ENCODE results near the gene ADO. TPM values are rescaled to one million over a fixed set of nuclear protein-coding genes. Genes with fewer than 3 reads are reported as not detected.

Gene ADO
- total RNA-seq, 4 donors from 2014 or later = 19.5 to 28.1 (median 23.4) TPM

DNA sequence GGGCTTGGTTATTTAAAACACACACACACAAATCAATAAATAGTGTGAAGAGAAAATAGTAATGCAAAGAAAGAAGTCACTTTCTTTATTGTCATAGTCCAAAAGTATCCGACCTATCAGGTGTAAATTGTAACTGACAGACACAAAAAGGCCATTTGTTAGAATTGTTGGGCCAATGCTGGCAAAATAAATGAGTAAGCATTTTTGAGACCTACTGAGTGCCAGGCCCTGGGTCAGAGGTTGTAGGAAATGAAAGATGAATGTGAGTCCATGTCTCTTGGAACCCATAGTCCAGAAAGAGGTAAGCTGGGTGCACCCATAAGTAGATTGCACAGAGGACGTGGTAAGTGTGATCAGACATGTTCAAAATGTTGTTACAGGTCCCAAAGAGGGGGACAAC lies 25.1 kb downstream of the ADO start:
- TF ChIP-seq EP300 (IDR thresholded peaks at IDR 0.05) (no peak), POLR2AphosphoS5 (IDR thresholded peaks at IDR 0.05) (no peak), POLR2A (IDR thresholded peaks at IDR 0.05; ENCODE audit: low read depth) (no peak)
- TF ChIP-seq, protein P1, sequence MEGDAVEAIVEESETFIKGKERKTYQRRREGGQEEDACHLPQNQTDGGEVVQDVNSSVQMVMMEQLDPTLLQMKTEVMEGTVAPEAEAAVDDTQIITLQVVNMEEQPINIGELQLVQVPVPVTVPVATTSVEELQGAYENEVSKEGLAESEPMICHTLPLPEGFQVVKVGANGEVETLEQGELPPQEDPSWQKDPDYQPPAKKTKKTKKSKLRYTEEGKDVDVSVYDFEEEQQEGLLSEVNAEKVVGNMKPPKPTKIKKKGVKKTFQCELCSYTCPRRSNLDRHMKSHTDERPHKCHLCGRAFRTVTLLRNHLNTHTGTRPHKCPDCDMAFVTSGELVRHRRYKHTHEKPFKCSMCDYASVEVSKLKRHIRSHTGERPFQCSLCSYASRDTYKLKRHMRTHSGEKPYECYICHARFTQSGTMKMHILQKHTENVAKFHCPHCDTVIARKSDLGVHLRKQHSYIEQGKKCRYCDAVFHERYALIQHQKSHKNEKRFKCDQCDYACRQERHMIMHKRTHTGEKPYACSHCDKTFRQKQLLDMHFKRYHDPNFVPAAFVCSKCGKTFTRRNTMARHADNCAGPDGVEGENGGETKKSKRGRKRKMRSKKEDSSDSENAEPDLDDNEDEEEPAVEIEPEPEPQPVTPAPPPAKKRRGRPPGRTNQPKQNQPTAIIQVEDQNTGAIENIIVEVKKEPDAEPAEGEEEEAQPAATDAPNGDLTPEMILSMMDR (IDR thresholded peaks at IDR 0.05) = no peak
- no peaks in the 10 kb centered on the region for H3K36me3 ChIP-seq
- no peaks in the 10 kb centered on the region for H3K4me1 ChIP-seq
- H3K27ac ChIP-seq (replicated peaks in 1 of 4) = no peak overlapping the region
- H3K27me3 ChIP-seq = no peaks in the 10 kb centered on the region
- no peak for DNase-seq (ENCODE audit: extremely low spot score)
- H3K9me3 ChIP-seq = no peaks in the 10 kb centered on the region
- H3K4me3 ChIP-seq = no peak overlapping the region
- intact Hi-C loops (cut with DNase I) = no loop called here
- 81% methylated on average over 2 of the region's 2 CpGs for WGBS

GRCh38 chr10:62830679-62831078 lies 26.2 kb downstream of the ADO start:
- DNase-seq (ENCODE audit: extremely low spot score) = no peak
- H3K27me3 ChIP-seq = no peaks in the 10 kb centered on the region
- no peak overlapping the region for H3K27ac ChIP-seq (replicated peaks in 1 of 4)
- H3K36me3 ChIP-seq = no peaks in the 10 kb centered on the region
- TF ChIP-seq EP300 (IDR thresholded peaks at IDR 0.05) (no peak), POLR2A (IDR thresholded peaks at IDR 0.05; ENCODE audit: low read depth) (no peak), POLR2AphosphoS5 (IDR thresholded peaks at IDR 0.05) (no peak)
- TF ChIP-seq, protein P1 (IDR thresholded peaks at IDR 0.05) = no peak
- H3K4me1 ChIP-seq = no peaks in the 10 kb centered on the region
- 59% methylated on average over 4 of the region's 4 CpGs for WGBS
- H3K4me3 ChIP-seq = no peak overlapping the region
- intact Hi-C loops (cut with DNase I) = no loop called here
- H3K9me3 ChIP-seq = no peaks in the 10 kb centered on the region

DNA sequence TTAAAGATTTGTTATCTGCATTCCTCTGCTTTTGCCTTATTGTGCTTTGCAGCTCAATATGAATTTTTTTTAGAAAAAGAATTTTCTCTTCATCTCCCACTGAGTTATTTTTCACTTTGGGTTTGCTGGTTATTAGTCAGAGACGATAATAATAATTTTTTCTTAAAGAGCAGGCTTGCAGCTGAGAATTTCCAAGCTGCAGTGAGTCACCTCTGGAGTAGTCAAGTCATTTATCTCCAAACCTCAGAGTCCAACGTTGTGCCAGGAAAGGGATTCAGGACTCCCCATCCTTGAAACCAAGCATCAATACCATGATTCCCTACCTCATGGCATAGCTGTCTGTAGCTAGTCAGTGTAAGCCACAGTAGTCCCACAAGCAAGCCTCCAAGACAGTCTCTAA lies 26.8 kb downstream of the ADO start:
- Histone ChIP-seq H3K4me3 (no peak overlapping the region), H3K4me1 (no peaks in the 10 kb centered on the region), H3K27ac (replicated peaks in 1 of 4) (no peak overlapping the region), H3K27me3 (no peaks in the 10 kb centered on the region), H3K9me3 (no peaks in the 10 kb centered on the region), H3K36me3 (no peaks in the 10 kb centered on the region)
- 37% methylated on average over 2 of the region's 2 CpGs for WGBS
- DNase-seq (ENCODE audit: extremely low spot score) = no peak
- intact Hi-C loops (cut with DNase I) = no loop called here
- TF ChIP-seq, protein P1 (IDR thresholded peaks at IDR 0.05) = no peak
- TF ChIP-seq POLR2A (IDR thresholded peaks at IDR 0.05; ENCODE audit: low read depth) (no peak), POLR2AphosphoS5 (IDR thresholded peaks at IDR 0.05) (no peak), EP300 (IDR thresholded peaks at IDR 0.05) (no peak)

GRCh38 chr10:62839590-62839989 lies 35.1 kb downstream of the ADO start:
- WGBS = 78% methylated on average over 2 of the region's 2 CpGs
- H3K4me3 ChIP-seq = no peak overlapping the region
- DNase-seq (ENCODE audit: extremely low spot score) = no peak

GRCh38 chr10:62842983-62843382 lies 38.5 kb downstream of the ADO start:
- no peaks in the 10 kb centered on the region for H3K27me3 ChIP-seq
- TF ChIP-seq POLR2A (IDR thresholded peaks at IDR 0.05; ENCODE audit: low read depth) (no peak), POLR2AphosphoS5 (IDR thresholded peaks at IDR 0.05) (no peak), EP300 (IDR thresholded peaks at IDR 0.05) (no peak)
- TF ChIP-seq, protein P1 (IDR thresholded peaks at IDR 0.05) = no peak
- no peak overlapping the region for H3K27ac ChIP-seq (replicated peaks in 1 of 4)
- peaks cover 0 to 18% (median 14%) of the 10 kb centered on the region in 4 donors for H3K9me3 ChIP-seq
- no peak overlapping the region for H3K4me3 ChIP-seq
- intact Hi-C loops (cut with DNase I) = no loop called here
- WGBS = 36% methylated on average over 1 of the region's 1 CpG
- no peaks in the 10 kb centered on the region for H3K36me3 ChIP-seq
- no peaks in the 10 kb centered on the region for H3K4me1 ChIP-seq
- no peak for DNase-seq (ENCODE audit: extremely low spot score)

More at GRCh38 chr10:62839590-62839989, 35.1 kb downstream of the ADO start:
- no peak for TF ChIP-seq EP300 (IDR thresholded peaks at IDR 0.05)
- Histone ChIP-seq H3K27me3 (no peaks in the 10 kb centered on the region), H3K4me1 (no peaks in the 10 kb centered on the region), H3K9me3 (no peaks in the 10 kb centered on the region), H3K36me3 (no peaks in the 10 kb centered on the region), H3K27ac (replicated peaks in 1 of 4) (no peak overlapping the region)
- intact Hi-C loops (cut with DNase I) = no loop called here

All from esophagus muscularis mucosa (tissue), 4 donors.